Ammon's horn (tissue), 1 donor: ENCODE measurements around the gene HSPB2.

Source experiments
- DNase-seq: peaks from one replicate; pipeline ENCODE4 v3.0.0-alpha.2; 2016; ENCODE audit warnings: low spot score

The HSPB2 gene

GRCh38 chr11:111939836-111940604, 27.5 kb downstream of the HSPB2 start:
- no peak for DNase-seq

DNA sequence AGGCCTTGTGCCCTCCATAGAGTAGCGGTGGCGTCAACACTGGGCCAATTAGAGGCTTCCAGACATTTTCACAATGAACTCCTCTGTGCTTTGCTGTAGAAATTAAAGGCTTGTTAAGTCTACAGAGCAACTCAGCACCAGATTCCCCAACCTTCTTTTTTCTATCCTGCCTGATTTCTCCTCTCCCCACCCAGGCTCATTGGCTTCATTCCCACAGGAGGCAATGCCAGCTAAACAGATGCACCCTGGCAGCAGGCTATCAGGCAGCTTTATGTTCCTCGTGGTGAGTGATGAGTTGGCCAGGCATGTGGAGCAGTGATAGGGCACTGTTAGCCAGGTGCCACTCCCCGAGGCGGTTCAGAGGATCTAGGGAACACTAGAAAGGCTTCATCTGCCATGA, 29.4 kb downstream of the HSPB2 start:
- peak; percentile 72 for DNase-seq

- no peak for DNase-seq
Observed at GRCh38 chr11:111942829-111943228, 30.3 kb downstream of the HSPB2 start.

DNA sequence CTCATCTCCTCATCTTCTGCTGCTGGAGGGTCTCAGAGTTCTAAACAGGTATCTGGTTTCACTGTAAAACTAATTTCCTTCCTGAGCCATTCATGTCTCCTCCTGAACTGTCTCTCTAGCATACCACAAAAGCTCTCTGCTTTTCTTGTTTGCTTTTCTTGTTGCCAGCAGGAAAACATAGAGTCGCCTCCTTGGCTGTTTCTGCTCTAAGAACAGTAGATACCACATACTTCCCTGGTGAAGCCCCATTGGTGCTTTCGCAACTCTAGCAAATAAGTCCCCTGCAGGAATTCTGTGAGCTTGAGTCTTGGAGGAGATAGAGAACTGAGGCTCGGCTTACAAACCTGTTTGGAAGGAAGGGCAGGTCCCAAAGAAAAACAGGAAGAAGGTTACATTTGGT, 31.6 kb downstream of the HSPB2 start:
- no peak for DNase-seq

- DNase-seq: no peak
Observed at GRCh38 chr11:111944651-111945051, 32.1 kb downstream of the HSPB2 start.

DNA sequence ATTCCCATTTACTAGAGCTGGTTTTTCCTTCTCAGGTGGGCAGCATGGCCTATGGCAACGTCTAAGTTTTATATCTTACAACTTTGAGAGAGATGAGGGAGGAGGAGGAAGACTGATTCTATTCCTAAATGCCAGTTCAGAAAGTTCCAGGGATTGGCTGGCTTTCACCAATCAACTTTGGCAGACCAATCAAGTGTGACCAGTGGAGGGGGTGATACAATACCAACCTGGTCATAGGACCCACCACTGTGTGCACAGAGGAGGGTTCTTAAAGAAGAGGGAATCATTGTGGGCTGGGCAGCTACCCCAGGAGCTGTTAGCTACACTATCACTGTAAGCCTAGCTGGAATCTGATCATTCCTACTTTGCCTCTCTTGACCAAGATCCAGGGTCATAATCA, 32.7 kb downstream of the HSPB2 start:
- no peak for DNase-seq

DNA sequence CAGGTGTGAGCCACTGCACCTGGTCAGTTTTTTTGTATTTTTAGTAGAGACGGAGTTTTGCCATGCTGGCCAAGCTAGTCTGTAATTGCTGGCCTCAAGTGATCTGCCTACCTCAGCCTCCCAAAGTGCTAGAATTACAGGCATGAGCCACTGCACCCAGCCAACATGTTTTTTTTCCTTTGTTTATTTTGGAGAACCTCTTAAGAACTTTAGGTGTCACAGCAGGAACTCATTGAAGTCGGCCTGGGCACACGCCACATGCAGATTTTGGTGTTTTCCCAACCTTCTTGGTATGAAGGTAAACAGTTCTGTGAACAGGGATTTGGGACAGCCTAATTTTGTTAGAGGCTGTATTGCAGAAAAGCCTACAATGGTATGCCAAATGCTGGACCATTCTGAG, 34.0 kb downstream of the HSPB2 start:
- DNase-seq: no peak

GRCh38 chr11:111947143-111947542, 34.6 kb downstream of the HSPB2 start:
- no peak for DNase-seq

GRCh38 chr11:111949519-111950426, 37.2 kb downstream of the HSPB2 start:
- DNase-seq: no peak

DNA sequence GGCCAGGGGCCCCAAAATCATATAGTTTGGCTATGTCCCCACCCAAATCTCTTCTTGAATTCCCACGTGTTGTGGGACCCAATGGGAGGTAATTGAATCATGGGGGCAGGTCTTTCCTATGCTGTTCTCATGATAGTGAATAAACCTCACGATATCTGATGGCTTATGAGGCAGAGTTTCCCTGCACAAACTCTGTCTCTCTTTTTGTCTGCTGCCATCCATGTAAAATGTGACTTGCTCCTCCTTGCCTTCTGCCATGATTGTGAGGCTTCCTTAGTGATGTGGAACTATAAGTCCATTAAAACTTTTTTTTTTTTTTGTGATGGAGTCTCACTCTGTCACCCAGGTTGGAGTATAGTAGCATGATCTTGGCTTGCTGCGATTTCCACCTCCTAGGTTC, 39.0 kb downstream of the HSPB2 start:
- no peak for DNase-seq

DNA sequence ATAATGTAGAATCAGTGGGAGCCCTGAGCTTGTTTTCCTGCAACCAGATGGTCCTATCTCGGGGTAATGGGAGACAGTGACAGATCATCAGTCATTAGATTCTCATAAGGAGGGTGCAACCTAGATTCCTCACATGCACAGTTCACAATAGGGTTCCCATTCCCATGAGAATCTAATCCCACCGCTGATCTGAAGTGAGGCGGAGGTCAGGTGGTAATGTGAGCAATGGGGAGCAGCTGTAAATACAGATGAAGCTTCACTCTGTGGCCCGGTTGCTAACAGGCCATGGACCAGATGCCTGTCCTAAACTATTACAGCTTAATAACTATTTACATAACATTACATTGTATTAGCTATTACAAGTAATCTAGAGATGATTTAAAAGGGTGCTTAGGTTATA, 41.6 kb downstream of the HSPB2 start:
- DNase-seq: no peak

GRCh38 chr11:111957663-111958444, 45.3 kb downstream of the HSPB2 start:
- no peak for DNase-seq

DNA sequence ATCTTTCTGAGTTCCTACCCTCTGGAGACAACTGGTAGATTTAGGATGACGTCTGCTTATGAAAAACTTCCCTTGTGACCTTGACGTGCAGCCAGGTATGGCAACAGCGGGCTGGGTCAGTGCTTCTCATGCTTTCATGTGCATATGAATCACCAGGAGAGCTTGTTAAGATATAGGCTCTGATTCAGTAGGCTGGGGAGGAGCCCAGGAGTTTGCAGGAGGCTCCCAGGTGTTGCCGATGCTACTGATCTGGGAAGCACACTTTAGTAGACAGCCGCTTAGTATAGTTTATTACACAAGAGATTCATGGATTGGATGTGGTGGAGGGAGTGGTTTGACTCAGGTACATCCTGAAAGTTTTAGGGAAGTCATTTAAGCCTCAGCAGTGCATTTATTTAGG, 48.4 kb downstream of the HSPB2 start:
- no peak for DNase-seq

- no peak for DNase-seq
Observed at GRCh38 chr11:111961389-111962300, 49.1 kb downstream of the HSPB2 start.
